Kidney epithelial cell (primary cell): ENCODE data around the gene ZNF316. TPM values are rescaled to one million over a fixed set of nuclear protein-coding genes. Genes with fewer than 3 reads are reported as not detected.

Source experiments
- DNase-seq: peaks from one replicate; pipeline ENCODE4 v3.0.0-alpha.2; 2010; ENCODE audit warnings: low read depth
- H3K27me3 ChIP-seq: 2 replicates; pipeline ENCODE4 v1.6.0; 2011; ENCODE audit warnings: low read length; ENCODE audit not compliant: control insufficient read depth, insufficient read depth
- H3K36me3 ChIP-seq: 2 replicates; pipeline ENCODE4 v1.5.1; 2011; ENCODE audit warnings: low read length; ENCODE audit not compliant: control insufficient read depth, insufficient read depth
- H3K4me3 ChIP-seq: 2 replicates; pipeline ENCODE4 v1.5.1; 2011; ENCODE audit warnings: low read depth, mild to moderate bottlenecking, control low read depth, low read length
- CTCF ChIP-seq: IDR thresholded peaks from 2 replicates; pipeline ENCODE4 v1.5.1; 2011; ENCODE audit warnings: mild to moderate bottlenecking, moderate library complexity, low read length, control low read depth, inconsistent platforms; ENCODE audit not compliant: insufficient read depth, poor library complexity, severe bottlenecking
- total RNA-seq: library from RNA; depleted of rRNA; stranded (reverse); fragments of >200 nt; gene quantifications from 2 replicates; pipeline ENCODE4 v1.2.3, GENCODE V29; 2015

Gene ZNF316
- total RNA-seq, 1 donor from 2014 or later = 26.2 TPM

- DNase-seq = no peak
- H3K4me3 ChIP-seq = no peak overlapping the region
- TF ChIP-seq CTCF = no peak
- H3K36me3 ChIP-seq = no peaks in the 10 kb centered on the region
- H3K27me3 ChIP-seq = no peaks in the 10 kb centered on the region
These were observed 38.8 kb downstream of the ZNF316 start for GRCh38 chr7:6675807-6676405.

GRCh38 chr7:6680146-6680545, 43.0 kb downstream of the ZNF316 start:
- no peak for TF ChIP-seq CTCF
- no peak for DNase-seq

DNA sequence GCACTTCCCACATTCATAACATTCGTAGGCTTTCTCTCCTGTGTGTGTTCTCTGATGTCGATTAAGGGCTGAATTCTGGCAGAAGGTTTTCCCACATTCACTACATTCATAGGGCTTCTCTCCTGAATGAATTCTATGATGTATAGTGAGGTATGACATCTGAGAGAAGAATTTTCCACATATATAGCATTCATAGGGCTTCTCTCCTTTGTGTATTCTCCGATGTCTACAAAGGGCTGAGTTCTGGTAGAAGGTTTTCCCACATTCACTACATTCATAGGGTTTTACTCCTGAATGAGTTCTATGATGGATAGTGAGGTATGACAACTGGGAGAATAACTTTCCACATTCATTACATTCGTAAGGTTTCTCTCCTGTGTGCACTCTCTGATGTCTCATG, 54.0 kb downstream of the ZNF316 start:
- H3K36me3 ChIP-seq = peaks cover 9% of the 10 kb centered on the region
- no peak overlapping the region for H3K4me3 ChIP-seq
- DNase-seq = no peak
- no peak for TF ChIP-seq CTCF
- H3K27me3 ChIP-seq = no peaks in the 10 kb centered on the region

More at GRCh38 chr7:6680146-6680545, 43.0 kb downstream of the ZNF316 start:
- H3K4me3 ChIP-seq = no peak overlapping the region
- no peaks in the 10 kb centered on the region for H3K36me3 ChIP-seq
- H3K27me3 ChIP-seq = no peaks in the 10 kb centered on the region

DNA sequence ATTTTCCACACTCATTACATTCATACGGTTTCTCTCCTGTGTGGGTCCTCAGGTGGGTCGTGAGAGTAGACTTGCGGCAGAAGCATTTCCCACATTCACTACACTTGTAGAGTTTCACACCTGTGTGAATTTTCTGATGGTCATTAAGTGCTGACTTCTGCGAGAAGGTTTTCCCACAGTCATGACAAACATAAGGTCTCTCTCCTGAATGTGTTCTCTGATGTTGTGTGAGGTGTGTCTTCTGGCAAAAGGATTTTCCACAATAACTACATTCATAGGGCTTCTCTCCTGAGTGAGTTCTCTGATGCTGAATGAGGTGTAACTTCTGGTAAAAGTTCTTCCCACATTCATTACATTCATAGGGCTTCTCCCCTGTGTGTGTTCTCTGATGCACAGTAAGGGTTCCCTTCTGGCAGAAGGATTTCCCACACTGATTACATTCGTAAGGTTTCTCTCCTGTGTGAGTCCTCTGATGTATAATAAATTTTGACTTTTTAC, 54.5 kb downstream of the ZNF316 start:
- Histone ChIP-seq H3K4me3 (no peak overlapping the region), H3K36me3 (peaks cover 9% of the 10 kb centered on the region), H3K27me3 (no peaks in the 10 kb centered on the region)
- DNase-seq = no peak
- TF ChIP-seq CTCF = no peak

DNA sequence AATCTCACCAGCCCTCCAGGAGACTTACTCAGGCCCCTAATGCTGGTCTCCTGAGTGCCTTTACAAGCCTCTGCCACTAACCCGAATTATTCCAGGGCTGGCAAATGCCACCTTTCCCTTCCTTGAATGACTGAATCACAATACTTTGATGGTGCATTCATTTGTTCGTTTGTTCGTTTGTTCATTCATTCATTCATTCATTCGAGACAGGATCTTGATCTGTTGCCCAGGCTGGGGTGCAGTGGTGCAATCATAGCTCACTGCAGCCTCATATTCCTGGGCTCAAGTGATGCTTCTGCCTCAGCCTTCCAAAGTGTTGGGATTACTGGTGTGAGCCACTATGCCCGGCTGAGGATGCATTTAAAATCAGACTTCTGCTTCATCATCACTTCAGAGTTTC, 63.7 kb downstream of the ZNF316 start:
- Histone ChIP-seq H3K4me3 (no peak overlapping the region), H3K36me3 (peaks cover 12% of the 10 kb centered on the region), H3K27me3 (no peaks in the 10 kb centered on the region)
- no peak for TF ChIP-seq CTCF
- no peak for DNase-seq

DNA sequence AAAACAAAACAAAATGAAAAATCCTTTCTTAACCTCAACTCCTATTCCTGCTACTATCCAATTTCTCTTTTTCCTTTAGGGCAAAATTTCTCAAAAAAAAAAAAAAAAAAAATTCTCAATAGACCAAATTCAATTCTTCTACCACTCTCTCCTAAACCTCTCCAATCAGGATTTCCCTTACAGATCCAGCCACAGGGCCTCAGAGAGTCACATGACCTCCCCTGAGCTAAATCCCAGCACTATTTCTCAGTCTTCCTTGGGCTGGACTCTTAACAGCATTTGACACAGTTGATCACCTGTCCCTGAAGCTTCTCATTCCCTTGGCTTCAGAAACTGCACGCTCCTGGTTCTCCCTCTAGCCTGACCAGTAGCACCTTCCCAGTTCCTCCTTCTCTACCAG, 64.7 kb downstream of the ZNF316 start:
- no peak for TF ChIP-seq CTCF
- DNase-seq = no peak
- H3K36me3 ChIP-seq = peaks cover 12% of the 10 kb centered on the region
- H3K27me3 ChIP-seq = no peaks in the 10 kb centered on the region
- no peak overlapping the region for H3K4me3 ChIP-seq
